Liver (tissue), 3 donors: Measurements from ENCODE around the gene ST7L.

Source experiments
- ATF3 ChIP-seq: IDR thresholded peaks from 2 replicates; pipeline ENCODE4 v1.6.1; 2016; ENCODE audit warnings: antibody characterized with exemption
- CTCF ChIP-seq: fragments of 150-350 bp; IDR thresholded peaks from 2 replicates; pipeline ENCODE4 v1.5.1; 2017; ENCODE audit warnings: improper control_type of control experiment, low read depth, low read length; ENCODE audit not compliant: missing input control
- EGR1 ChIP-seq, 2 donors: IDR thresholded peaks; 2 replicates each; pipeline ENCODE4 v1.6.1; 2016 to 2018; ENCODE audit warnings: antibody characterized with exemption in 2 of 2, low read depth in 2 of 2
- FOXA1 ChIP-seq: IDR thresholded peaks from 2 replicates; pipeline ENCODE4 v1.6.1; 2016; ENCODE audit warnings: antibody characterized with exemption
- GABPA ChIP-seq, 2 donors: IDR thresholded peaks in 1 of 2; conservative IDR thresholded peaks in 1 of 2; 2 replicates each; pipeline ENCODE4 v1.6.1; 2016; ENCODE audit warnings: antibody characterized with exemption in 2 of 2, mild to moderate bottlenecking in 1 of 2, moderate library complexity in 1 of 2
- JUND ChIP-seq, 2 donors: IDR thresholded peaks; 2 replicates each; pipeline ENCODE4 v1.6.1; 2016; ENCODE audit warnings: antibody characterized with exemption in 2 of 2
- MAX ChIP-seq: IDR thresholded peaks from 2 replicates; pipeline ENCODE4 v1.6.1; 2016; ENCODE audit warnings: antibody characterized with exemption
- NR2F2 ChIP-seq: IDR thresholded peaks from 2 replicates; pipeline ENCODE4 v1.6.1; 2016; ENCODE audit warnings: antibody characterized with exemption
- RAD21 ChIP-seq, 2 donors: IDR thresholded peaks; 2 replicates each; pipeline ENCODE4 v1.6.1; 2016; ENCODE audit warnings: antibody characterized with exemption in 2 of 2, mild to moderate bottlenecking in 2 of 2
- REST ChIP-seq: IDR thresholded peaks from 2 replicates; pipeline ENCODE4 v1.6.1; 2016; ENCODE audit warnings: antibody characterized with exemption, mild to moderate bottlenecking
- RXRA ChIP-seq, 2 donors: IDR thresholded peaks; 2 replicates each; pipeline ENCODE4 v1.6.1; 2017 to 2018; ENCODE audit warnings: antibody characterized with exemption in 2 of 2, mild to moderate bottlenecking in 1 of 2
- SP1 ChIP-seq: IDR thresholded peaks from 2 replicates; pipeline ENCODE4 v1.6.1; 2018; ENCODE audit warnings: antibody characterized with exemption, mild to moderate bottlenecking
- TAF1 ChIP-seq: conservative IDR thresholded peaks from 2 replicates; pipeline ENCODE4 v1.6.1; 2016; ENCODE audit warnings: antibody characterized with exemption, mild to moderate bottlenecking
- YY1 ChIP-seq: IDR thresholded peaks from 2 replicates; pipeline ENCODE4 v1.6.1; 2016; ENCODE audit warnings: antibody characterized with exemption, mild to moderate bottlenecking
- donor health status: healthy.
- donor health status: healthy.

- TF ChIP-seq CTCF: no peak
- TF ChIP-seq GABPA (IDR thresholded peaks at IDR 0.05 in 1 of 2, conservative IDR thresholded peaks at IDR 0.05 in 1 of 2): no peak
- TF ChIP-seq JUND (IDR thresholded peaks at IDR 0.05): no peak
- no peak for TF ChIP-seq MAX
- no peak for TF ChIP-seq RXRA (IDR thresholded peaks at IDR 0.05)
- no peak for TF ChIP-seq YY1
- no peak for TF ChIP-seq NR2F2
- no peak for TF ChIP-seq SP1
- TF ChIP-seq REST: no peak
- TF ChIP-seq RAD21 (IDR thresholded peaks at IDR 0.05): no peak
- TF ChIP-seq ATF3: no peak
- TF ChIP-seq TAF1: no peak
- no peak for TF ChIP-seq FOXA1
- no peak for TF ChIP-seq EGR1 (IDR thresholded peaks at IDR 0.05; ENCODE audit: low read depth in 2 of 2)
Observed at GRCh38 chr1:112594208-112594876, 24.6 kb downstream of the ST7L start.
